ENCODE data around the gene GMPPA.
A peak's percentile ranks its signal among the peaks of the same experiment; 100 is the strongest.

The GMPPA gene

DNA sequence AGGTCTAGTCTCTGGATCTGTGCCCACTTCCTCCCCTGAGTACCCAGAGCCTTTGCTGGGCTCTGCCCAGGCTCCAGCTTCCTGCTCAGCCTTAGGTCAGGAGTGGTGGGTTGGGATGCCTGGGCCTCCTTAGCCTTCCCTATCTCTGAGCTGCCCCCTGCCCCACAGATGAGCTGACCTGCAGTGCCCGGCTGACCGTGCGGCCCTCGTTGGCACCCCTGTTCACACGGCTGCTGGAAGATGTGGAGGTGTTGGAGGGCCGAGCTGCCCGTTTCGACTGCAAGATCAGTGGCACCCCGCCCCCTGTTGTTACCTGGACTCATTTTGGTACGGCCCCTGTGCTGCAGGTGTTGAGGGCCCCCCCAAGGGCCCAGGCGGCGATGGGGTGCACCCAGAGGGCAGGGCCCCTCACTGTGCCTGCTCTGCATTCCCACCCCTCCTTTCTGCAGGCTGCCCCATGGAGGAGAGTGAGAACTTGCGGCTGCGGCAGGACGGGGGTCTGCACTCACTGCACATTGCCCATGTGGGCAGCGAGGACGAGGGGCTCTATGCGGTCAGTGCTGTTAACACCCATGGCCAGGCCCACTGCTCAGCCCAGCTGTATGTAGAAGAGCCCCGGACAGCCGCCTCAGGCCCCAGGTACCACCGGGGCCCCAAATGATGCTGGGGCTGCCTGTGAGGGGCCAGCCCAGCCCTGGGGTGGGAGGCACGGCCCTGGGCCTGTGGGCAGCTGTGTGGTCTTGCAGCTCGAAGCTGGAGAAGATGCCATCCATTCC is 30.1 kb upstream of the GMPPA start:
- DNase-seq: no peak

GRCh38 chr2:219469186-219469724 is 29.4 kb upstream of the GMPPA start:
- DNase-seq: no peak

DNA sequence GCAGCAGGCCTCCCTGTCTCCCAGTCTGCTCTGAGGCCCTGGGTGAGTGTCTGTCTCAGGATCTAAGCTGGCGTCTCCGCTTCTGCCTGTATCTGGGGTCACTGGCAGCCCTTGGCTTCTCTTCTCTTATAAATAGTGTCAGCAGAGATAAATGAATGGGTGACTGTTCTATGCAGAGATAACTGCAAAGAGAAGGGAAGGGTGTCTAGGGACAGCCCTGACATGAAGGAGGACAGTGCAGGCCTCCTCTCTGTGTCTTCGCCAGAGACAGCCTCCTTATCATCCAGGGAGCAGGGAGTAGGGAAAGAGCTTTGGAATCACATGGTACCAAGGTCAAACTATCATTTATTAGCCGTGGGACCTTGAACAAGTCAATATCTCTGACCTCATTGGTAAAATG is 28.3 kb upstream of the GMPPA start:
- no peak for DNase-seq

DNA sequence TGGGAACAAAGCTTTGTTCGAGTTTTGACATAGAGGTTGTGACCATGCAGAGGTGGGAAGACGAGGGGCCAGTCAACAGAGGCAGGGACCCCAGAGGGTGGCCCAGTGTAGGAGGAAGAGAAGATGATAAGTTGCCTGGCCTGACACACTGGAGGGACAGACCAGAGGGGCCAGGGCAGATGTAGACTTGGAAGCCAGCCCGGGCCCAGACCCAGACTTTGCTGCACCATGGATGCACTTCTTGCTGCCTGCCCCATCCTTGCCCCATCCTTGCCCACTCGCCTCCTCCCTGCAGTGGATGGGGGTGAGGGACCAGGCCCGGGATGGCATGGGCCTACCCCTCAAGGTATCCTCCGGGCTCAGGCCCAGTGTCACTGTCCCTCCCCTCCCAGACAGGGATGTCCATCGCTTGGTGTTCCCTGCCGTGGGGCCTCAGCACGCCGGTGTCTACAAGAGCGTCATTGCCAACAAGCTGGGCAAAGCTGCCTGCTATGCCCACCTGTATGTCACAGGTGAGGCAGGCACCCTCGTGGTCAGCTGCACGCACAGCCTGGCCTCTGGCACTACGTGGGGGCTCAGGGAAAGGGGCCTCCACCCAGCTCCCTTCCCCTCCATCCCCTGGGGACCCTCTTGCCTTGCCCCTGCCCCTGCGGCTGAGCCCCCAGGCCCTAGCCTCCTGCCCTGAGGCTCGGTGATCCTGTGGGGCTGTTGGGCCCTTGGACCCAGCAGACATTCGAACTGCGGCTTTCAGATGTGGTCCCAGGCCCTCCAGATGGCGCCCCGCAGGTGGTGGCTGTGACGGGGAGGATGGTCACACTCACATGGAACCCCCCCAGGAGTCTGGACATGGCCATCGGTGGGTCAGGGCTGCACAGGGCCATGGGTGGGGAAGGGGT is 27.0 kb upstream of the GMPPA start:
- DNase-seq: no peak

DNA sequence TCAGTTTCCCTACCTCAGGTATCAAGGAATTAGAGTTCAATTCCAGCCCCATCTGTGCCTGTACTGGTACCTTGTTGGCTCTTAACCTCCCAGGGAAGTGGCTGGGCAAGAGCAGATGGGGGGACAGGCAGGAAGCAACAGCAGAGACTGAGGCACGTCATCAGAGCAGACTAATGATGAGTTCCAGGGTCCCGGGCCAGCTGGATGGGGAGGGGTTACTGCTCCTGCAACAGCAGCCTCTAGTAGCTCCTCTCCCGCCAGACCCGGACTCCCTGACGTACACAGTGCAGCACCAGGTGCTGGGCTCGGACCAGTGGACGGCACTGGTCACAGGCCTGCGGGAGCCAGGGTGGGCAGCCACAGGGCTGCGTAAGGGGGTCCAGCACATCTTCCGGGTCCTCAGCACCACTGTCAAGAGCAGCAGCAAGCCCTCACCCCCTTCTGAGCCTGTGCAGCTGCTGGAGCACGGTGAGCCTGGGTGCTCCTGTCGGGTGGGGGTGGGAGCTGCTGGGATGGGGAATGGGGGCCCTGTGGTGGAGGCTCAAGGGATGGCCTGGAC is 26.0 kb upstream of the GMPPA start:
- no peak for DNase-seq

DNA sequence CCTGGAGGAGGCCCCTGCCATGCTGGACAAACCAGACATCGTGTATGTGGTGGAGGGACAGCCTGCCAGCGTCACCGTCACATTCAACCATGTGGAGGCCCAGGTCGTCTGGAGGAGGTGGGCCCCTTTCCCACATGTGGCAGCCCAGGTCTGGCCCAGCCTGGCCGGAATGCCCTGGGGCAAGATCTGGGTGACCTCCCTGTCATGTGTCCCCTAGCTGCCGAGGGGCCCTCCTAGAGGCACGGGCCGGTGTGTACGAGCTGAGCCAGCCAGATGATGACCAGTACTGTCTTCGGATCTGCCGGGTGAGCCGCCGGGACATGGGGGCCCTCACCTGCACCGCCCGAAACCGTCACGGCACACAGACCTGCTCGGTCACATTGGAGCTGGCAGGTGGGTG is 25.2 kb upstream of the GMPPA start:
- no peak for DNase-seq

DNA sequence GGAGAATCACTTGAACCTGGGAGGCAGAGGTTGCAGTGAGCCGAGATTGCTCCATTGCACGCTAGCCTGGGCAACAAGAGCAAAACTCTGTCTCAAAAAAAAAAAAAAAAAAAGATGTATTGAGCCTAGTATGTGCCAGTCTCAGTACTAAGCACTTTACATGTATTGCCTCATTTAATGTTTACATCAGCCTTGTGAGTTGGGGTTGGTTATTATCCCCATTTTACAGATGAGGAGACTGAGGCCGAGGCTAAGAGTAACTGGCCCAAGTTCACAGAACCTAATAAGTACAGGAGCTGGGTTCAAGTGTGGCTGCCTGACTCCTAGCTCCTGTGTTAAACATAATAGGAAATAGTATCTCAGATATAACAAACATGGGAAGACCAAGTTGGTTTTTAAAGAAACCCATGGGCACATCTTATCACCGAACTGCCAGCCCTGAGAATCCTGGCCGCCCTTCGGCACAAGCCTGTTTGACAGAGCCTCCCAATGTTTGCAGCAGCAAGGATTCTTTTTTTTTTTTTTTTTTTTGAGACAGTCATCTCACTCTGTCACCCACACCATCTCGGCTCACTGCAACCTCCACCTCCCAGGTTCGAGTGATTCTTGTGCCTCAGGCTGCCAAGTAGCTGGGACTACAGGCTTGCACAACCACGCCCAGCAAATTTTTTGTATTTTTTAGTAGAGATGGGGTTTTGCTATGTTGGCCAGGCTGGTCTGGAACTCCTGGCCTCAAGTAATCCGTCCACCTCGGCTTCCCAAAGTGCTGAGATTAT is 24.2 kb upstream of the GMPPA start:
- DNase-seq: no peak

DNA sequence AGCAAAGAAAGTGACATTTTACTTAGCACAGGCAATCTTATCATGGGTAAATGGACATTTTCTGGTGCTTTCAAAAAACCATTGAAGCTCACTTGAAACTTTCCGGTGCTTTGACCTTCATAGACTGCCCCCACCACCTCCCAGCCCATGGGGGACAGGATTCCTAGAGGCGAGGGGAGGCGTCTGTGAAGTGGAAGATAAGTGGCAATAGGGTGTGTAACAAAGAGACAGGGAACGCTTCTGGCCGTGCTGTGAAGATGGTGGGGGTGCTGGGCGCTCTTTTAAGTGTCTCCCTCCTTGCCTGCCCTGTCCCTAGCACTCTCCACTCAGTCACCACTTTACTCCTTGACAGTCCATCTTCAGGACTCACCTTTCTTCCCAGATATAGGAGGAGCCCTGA is 23.4 kb upstream of the GMPPA start:
- no peak for DNase-seq

DNA sequence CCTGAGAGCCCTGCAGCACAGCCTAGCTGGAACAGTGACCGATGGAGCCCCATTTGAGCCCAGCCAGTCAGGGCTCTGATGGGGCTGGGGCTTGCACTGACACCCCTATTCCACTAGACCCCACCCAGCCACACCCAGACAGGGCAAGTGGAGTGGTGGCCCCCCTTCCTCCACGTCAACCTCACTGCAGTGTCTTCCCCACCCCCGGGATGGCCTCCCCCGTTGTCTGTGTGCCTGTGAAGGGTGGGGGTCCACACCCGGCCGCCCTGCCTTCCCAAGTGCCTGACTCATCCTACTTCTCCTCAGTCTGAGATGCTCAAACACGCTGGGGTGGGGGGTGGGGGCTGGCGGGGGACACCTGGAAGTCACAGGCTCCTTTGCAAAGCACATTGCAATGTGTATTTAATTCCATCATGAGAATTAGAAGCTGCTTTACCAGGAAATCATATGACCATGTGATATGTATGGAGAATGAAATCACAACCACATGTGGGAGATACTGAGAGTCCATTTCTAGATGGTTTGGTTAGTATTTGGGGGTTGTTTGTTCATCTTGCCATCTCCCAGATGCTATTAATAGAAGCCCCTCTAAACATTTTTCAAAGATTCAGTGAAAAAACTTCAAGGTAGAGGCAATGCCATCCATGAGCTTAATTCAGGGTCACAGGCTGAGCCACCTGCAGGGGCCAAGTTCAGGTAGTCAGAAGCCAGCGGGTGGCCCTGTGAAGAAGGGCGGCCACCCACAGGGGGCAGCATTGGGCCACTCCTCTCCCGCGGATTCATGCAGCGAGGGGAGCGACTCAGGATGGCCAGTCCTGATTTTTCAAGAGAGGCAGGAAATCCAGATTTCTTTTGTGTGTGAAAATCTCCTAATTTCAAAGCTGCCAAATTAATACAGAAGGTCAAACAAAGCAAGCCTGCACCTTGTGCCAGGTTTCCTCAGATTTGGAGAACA is 22.7 kb upstream of the GMPPA start:
- DNase-seq: peak; percentile 86

DNA sequence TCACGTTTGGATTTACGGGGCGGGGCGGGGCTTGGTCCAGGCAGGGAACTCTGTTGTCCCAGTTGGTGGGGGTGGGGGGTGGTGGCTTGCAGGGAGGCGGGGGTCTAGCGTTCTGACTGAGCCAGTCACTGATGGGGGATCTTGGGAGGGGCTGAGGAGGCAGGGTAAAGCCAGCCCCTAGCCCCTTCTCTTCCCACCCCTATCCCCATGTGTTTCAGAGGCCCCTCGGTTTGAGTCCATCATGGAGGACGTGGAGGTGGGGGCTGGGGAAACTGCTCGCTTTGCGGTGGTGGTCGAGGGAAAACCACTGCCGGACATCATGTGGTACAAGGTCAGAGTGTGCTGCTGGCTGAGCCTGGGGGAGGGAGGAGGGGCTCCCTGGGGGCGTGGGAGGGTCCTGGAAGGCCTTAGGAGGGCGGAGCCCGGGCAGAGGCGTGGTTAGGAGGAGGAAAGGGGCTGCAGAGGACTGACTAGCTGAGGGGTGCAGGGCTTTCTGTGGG is 22.0 kb upstream of the GMPPA start:
- DNase-seq: no peak

DNA sequence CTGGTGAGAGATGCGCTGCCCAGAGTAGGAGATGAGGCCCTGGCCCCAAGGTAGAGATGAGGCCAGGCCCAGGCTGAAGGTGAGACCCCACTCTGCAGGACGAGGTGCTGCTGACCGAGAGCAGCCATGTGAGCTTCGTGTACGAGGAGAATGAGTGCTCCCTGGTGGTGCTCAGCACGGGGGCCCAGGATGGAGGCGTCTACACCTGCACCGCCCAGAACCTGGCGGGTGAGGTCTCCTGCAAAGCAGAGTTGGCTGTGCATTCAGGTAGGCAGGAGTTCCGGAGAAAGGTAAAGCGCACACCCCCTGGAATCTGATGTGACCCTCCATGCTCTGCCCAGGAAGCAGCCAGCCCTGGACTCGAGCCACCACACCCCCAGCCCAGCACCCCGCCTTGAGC is 21.5 kb upstream of the GMPPA start:
- no peak for DNase-seq

DNA sequence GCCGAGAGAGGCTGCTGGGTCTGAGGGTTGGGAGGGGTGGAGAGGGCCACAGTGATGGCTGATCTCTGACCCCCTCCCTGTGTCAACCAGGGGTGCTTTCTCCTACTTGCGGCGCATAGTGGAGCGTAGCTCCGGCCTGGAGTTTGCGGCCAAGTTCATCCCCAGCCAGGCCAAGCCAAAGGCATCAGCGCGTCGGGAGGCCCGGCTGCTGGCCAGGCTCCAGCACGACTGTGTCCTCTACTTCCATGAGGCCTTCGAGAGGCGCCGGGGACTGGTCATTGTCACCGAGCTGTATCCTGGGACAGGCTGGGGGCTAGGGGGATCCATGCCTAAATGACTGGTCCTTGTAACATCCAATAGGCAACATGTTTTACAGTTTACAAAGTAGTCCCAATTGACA is 20.9 kb upstream of the GMPPA start:
- DNase-seq: no peak

GRCh38 chr2:219478916-219479315 is 19.8 kb upstream of the GMPPA start:
- no peak for DNase-seq

- no peak for DNase-seq
Measured at GRCh38 chr2:219480004-219480403, 18.7 kb upstream of the GMPPA start.

DNA sequence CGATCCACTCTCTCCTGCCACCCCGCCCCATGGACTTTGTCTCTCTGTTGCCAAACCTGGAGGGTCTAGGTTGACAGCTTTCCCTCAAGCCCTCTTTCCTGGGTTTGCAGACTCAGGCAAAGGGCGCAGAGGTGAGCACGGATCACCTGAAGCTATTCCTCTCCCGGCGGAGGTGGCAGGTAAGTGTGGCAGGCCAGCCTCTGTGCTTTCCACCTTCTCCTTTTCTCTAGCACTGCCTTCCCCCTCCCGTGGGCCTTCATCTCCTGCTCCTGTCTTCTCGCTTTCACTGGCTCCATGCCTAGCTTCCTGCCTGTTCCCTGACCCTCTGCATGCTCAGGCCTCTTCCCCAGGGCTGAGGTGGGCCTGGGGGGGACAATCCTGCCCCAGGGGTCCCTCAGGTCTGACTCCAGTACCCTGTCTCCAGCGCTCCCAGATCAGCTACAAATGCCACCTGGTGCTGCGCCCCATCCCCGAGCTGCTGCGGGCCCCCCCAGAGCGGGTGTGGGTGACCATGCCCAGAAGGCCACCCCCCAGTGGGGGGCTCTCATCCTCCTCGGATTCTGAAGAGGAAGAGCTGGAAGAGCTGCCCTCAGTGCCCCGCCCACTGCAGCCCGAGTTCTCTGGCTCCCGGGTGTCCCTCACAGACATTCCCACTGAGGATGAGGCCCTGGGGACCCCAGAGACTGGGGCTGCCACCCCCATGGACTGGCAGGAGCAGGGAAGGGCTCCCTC is 15.9 kb upstream of the GMPPA start:
- DNase-seq: no peak

DNA sequence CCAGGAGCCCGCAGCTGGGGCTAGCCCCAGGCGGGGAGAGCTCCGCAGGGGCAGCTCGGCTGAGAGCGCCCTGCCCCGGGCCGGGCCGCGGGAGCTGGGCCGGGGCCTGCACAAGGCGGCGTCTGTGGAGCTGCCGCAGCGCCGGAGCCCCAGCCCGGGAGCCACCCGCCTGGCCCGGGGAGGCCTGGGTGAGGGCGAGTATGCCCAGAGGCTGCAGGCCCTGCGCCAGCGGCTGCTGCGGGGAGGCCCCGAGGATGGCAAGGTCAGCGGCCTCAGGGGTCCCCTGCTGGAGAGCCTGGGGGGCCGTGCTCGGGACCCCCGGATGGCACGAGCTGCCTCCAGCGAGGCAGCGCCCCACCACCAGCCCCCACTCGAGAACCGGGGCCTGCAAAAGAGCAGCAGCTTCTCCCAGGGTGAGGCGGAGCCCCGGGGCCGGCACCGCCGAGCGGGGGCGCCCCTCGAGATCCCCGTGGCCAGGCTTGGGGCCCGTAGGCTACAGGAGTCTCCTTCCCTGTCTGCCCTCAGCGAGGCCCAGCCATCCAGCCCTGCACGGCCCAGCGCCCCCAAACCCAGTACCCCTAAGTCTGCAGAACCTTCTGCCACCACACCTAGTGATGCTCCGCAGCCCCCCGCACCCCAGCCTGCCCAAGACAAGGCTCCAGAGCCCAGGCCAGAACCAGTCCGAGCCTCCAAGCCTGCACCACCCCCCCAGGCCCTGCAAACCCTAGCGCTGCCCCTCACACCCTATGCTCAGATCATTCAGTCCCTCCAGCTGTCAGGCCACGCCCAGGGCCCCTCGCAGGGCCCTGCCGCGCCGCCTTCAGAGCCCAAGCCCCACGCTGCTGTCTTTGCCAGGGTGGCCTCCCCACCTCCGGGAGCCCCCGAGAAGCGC is 15.0 kb upstream of the GMPPA start:
- DNase-seq: no peak

DNA sequence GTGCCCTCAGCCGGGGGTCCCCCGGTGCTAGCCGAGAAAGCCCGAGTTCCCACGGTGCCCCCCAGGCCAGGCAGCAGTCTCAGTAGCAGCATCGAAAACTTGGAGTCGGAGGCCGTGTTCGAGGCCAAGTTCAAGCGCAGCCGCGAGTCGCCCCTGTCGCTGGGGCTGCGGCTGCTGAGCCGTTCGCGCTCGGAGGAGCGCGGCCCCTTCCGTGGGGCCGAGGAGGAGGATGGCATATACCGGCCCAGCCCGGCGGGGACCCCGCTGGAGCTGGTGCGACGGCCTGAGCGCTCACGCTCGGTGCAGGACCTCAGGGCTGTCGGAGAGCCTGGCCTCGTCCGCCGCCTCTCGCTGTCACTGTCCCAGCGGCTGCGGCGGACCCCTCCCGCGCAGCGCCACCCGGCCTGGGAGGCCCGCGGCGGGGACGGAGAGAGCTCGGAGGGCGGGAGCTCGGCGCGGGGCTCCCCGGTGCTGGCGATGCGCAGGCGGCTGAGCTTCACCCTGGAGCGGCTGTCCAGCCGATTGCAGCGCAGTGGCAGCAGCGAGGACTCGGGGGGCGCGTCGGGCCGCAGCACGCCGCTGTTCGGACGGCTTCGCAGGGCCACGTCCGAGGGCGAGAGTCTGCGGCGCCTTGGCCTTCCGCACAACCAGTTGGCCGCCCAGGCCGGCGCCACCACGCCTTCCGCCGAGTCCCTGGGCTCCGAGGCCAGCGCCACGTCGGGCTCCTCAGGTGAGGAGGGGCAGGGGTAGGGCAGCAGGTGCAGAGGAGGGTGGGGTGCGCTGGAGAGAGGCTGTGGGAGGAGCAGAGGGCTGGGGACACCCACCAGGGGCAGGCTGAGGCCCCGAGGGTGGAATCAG is 14.1 kb upstream of the GMPPA start:
- no peak for DNase-seq

- no peak for DNase-seq
Measured at GRCh38 chr2:219485201-219485580, 13.5 kb upstream of the GMPPA start.
